GM12878 (cell line): ENCODE measurements around the gene SAFB. TPM values are rescaled to one million over a fixed set of nuclear protein-coding genes. Genes with fewer than 3 reads are reported as not detected.

Source experiments
- BRCA1 ChIP-seq: IDR thresholded peaks from 2 replicates; pipeline ENCODE4 v1.6.1; 2011; ENCODE audit warnings: low read depth, low read length, improper control_type of control experiment
- CBFB ChIP-seq: IDR thresholded peaks from 2 replicates; pipeline ENCODE4 v1.6.1; 2016; ENCODE audit warnings: antibody characterized with exemption, low read depth
- CREB1 ChIP-seq: IDR thresholded peaks from 2 replicates; pipeline ENCODE4 v1.6.1; 2012; ENCODE audit warnings: low read depth, mild to moderate bottlenecking, inconsistent platforms
- CTCF ChIP-seq, 3 experiments: IDR thresholded peaks in 2 of 3; conservative IDR thresholded peaks in 1 of 3; 2 replicates each; pipeline ENCODE4 v1.5.1; 2011; ENCODE audit warnings: low read depth in 3 of 3, low read length in 3 of 3, mild to moderate bottlenecking in 3 of 3, control low read depth in 2 of 3, moderate library complexity in 2 of 3, inconsistent platforms in 1 of 3, mixed read lengths in 1 of 3; ENCODE audit not compliant: control insufficient read depth in 2 of 3, insufficient read depth in 1 of 3; ENCODE audit errors: extremely low read depth in 1 of 3
- FOXM1 ChIP-seq: IDR thresholded peaks from 2 replicates; pipeline ENCODE4 v1.6.1; 2012; ENCODE audit warnings: low read depth, mild to moderate bottlenecking, inconsistent platforms, low read length, moderate library complexity
- POLR2A ChIP-seq: IDR thresholded peaks from 2 replicates; pipeline ENCODE4 v1.6.1; 2011; ENCODE audit warnings: low read depth, mild to moderate bottlenecking, low read length
- RUNX3 ChIP-seq: IDR thresholded peaks from 2 replicates; pipeline ENCODE4 v1.6.1; 2012; ENCODE audit warnings: low read length, inconsistent platforms
- TBL1XR1 ChIP-seq: IDR thresholded peaks from 2 replicates; pipeline ENCODE4 v1.6.1; 2012; ENCODE audit warnings: low read depth, low read length, improper control_type of control experiment
- ZNF622 ChIP-seq: fragments of 450-650 bp; IDR thresholded peaks from 2 replicates; pipeline ENCODE4 v1.6.1; 2017; ENCODE audit warnings: mild to moderate bottlenecking, inconsistent platforms
- polyA plus RNA-seq, 11 experiments: library from polyadenylated mRNA; depleted of rRNA in 4 of 11; unstranded in 6 of 11; stranded (reverse) in 5 of 11; fragments of >200 nt; fragmentation: Nextera tagmentation in 4 of 11; fragmentation: Illumina TruSeq in 1 of 11; extraction: Ambion mirVana in 4 of 11; extraction: Trizol in 1 of 11; gene quantifications; 1 replicate in 1 of 11; 2 replicates in 10 of 11; pipeline versions ENCODE4 v1.2.1 to v1.2.3, GENCODE V29; 2011 to 2016; ENCODE audit warnings: inconsistent platforms in 2 of 11, missing spikeins in 2 of 11, low read depth in 1 of 11
- total RNA-seq, 4 experiments: library from RNA; depleted of rRNA in 3 of 4; stranded (reverse); fragments of >200 nt in 3 of 4; fragmentation: Illumina TruSeq in 1 of 4; extraction: Trizol in 1 of 4; gene quantifications; 2 replicates each; pipeline versions ENCODE4 v1.2.1 to v1.2.3, GENCODE V29; 2013 to 2021
- TF ChIP-seq, protein P1 (sequence below): fragments of 450-650 bp; IDR thresholded peaks from 2 replicates; pipeline ENCODE4 v1.6.1; 2017; ENCODE audit warnings: mild to moderate bottlenecking, low read depth, inconsistent platforms; ENCODE audit not compliant: poor library complexity, severe bottlenecking
- TF ChIP-seq, protein P2 (sequence below): fragments of 450-650 bp; IDR thresholded peaks from 2 replicates; pipeline ENCODE4 v1.6.1; 2016; ENCODE audit warnings: mild to moderate bottlenecking, moderate library complexity, borderline replicate concordance

Gene SAFB
- total and polyA plus RNA-seq, 10 of the 15 experiments (the other 5 are each of a cell fraction or from before 2014, with no cell fraction given): 1.6 to 131 (median 61.2) TPM

- TF ChIP-seq, protein P1, sequence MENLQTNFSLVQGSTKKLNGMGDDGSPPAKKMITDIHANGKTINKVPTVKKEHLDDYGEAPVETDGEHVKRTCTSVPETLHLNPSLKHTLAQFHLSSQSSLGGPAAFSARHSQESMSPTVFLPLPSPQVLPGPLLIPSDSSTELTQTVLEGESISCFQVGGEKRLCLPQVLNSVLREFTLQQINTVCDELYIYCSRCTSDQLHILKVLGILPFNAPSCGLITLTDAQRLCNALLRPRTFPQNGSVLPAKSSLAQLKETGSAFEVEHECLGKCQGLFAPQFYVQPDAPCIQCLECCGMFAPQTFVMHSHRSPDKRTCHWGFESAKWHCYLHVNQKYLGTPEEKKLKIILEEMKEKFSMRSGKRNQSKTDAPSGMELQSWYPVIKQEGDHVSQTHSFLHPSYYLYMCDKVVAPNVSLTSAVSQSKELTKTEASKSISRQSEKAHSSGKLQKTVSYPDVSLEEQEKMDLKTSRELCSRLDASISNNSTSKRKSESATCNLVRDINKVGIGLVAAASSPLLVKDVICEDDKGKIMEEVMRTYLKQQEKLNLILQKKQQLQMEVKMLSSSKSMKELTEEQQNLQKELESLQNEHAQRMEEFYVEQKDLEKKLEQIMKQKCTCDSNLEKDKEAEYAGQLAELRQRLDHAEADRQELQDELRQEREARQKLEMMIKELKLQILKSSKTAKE: no peak
- TF ChIP-seq CBFB (no peak), RUNX3 (no peak), CREB1 (no peak), FOXM1 (no peak), TBL1XR1 (no peak), BRCA1 (no peak), ZNF622 (no peak), CTCF (IDR thresholded peaks at IDR 0.05 in 2 of 3, conservative IDR thresholded peaks at IDR 0.05 in 1 of 3; ENCODE audit: control insufficient read depth in 2 of 3, extremely low read depth in 1 of 3, insufficient read depth in 1 of 3, low read depth in 3 of 3, low read length in 3 of 3) (no peak), POLR2A (no peak)
- TF ChIP-seq, protein P2, sequence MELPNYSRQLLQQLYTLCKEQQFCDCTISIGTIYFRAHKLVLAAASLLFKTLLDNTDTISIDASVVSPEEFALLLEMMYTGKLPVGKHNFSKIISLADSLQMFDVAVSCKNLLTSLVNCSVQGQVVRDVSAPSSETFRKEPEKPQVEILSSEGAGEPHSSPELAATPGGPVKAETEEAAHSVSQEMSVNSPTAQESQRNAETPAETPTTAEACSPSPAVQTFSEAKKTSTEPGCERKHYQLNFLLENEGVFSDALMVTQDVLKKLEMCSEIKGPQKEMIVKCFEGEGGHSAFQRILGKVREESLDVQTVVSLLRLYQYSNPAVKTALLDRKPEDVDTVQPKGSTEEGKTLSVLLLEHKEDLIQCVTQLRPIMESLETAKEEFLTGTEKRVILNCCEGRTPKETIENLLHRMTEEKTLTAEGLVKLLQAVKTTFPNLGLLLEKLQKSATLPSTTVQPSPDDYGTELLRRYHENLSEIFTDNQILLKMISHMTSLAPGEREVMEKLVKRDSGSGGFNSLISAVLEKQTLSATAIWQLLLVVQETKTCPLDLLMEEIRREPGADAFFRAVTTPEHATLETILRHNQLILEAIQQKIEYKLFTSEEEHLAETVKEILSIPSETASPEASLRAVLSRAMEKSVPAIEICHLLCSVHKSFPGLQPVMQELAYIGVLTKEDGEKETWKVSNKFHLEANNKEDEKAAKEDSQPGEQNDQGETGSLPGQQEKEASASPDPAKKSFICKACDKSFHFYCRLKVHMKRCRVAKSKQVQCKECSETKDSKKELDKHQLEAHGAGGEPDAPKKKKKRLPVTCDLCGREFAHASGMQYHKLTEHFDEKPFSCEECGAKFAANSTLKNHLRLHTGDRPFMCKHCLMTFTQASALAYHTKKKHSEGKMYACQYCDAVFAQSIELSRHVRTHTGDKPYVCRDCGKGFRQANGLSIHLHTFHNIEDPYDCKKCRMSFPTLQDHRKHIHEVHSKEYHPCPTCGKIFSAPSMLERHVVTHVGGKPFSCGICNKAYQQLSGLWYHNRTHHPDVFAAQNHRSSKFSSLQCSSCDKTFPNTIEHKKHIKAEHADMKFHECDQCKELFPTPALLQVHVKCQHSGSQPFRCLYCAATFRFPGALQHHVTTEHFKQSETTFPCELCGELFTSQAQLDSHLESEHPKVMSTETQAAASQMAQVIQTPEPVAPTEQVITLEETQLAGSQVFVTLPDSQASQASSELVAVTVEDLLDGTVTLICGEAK: no peak
Observed at GRCh38 chr19:5593343-5594255, 29.3 kb upstream of the SAFB start (continued).
